K562 (cell line): Measurements from ENCODE around the gene DPM2. TPM values are rescaled to one million over a fixed set of nuclear protein-coding genes. Genes with fewer than 3 reads are reported as not detected.
A peak's percentile ranks its signal among the peaks of the same experiment; 100 is the strongest.

ENCODE experiments used
- ETS2 ChIP-seq: IDR thresholded peaks from 2 replicates; pipeline ENCODE4 v1.6.1; 2016; ENCODE audit warnings: borderline replicate concordance, missing genetic modification characterization, mild to moderate bottlenecking, moderate library complexity, missing compliant biosample characterization; ENCODE audit not compliant: poor library complexity, severe bottlenecking
- FOS ChIP-seq: IDR thresholded peaks from 3 replicates; pipeline ENCODE4 v1.6.1; 2011; ENCODE audit not compliant: insufficient read length; ENCODE audit errors: extremely low read depth
- HDAC6 ChIP-seq: IDR thresholded peaks from 2 replicates; pipeline ENCODE4 v1.6.1; 2012; ENCODE audit warnings: low read depth, mild to moderate bottlenecking, control low read depth, inconsistent platforms, low read length, moderate library complexity
- HMGN3 ChIP-seq: IDR thresholded peaks from 2 replicates; pipeline ENCODE4 v1.6.1; 2011; ENCODE audit warnings: borderline replicate concordance, low read depth, mild to moderate bottlenecking, mixed read lengths, low read length; ENCODE audit not compliant: insufficient read length; ENCODE audit errors: extremely low read depth
- HNRNPUL1 ChIP-seq: fragments of 200-400 bp; formaldehyde crosslinking; IDR thresholded peaks from 2 replicates; pipeline ENCODE4 v1.6.1; 2017; ENCODE audit warnings: low read length
- MAZ ChIP-seq, 2 experiments: fragments of 450-650 bp in 1 of 2; sonication (generic) in 1 of 2; formaldehyde crosslinking; IDR thresholded peaks in 1 of 2; conservative IDR thresholded peaks in 1 of 2; 2 replicates each; pipeline versions ENCODE4 v1.4.0 to v1.5.0; 2020; ENCODE audit warnings: mild to moderate bottlenecking in 1 of 2, missing genetic modification reagents in 1 of 2
- MCM5 ChIP-seq: fragments of 450-650 bp; IDR thresholded peaks from 2 replicates; pipeline ENCODE4 v1.6.1; 2016; ENCODE audit warnings: low read depth
- NCOA6 ChIP-seq: fragments of 450-650 bp; IDR thresholded peaks from 2 replicates; pipeline ENCODE4 v1.6.1; 2017; ENCODE audit warnings: mild to moderate bottlenecking
- NEUROD1 ChIP-seq: fragments of 150-350 bp; IDR thresholded peaks from 2 replicates; pipeline ENCODE4 v1.6.1; 2014; ENCODE audit warnings: borderline replicate concordance, low read length, low read depth; ENCODE audit not compliant: partially characterized antibody
- PHF21A ChIP-seq: fragments of 450-650 bp; IDR thresholded peaks from 2 replicates; pipeline ENCODE4 v1.6.1; 2017; ENCODE audit warnings: low read depth, borderline replicate concordance
- POLR3A ChIP-seq: IDR thresholded peaks from 2 replicates; pipeline ENCODE4 v1.6.1; 2011; ENCODE audit warnings: borderline replicate concordance, mild to moderate bottlenecking, moderate library complexity; ENCODE audit not compliant: insufficient read length, insufficient read depth; ENCODE audit errors: extremely low read depth
- PRMT5 ChIP-seq: sonication (generic); formaldehyde crosslinking; IDR thresholded peaks from 2 replicates; pipeline ENCODE4 v1.5.0; 2020; ENCODE audit warnings: missing genetic modification reagents
- SMARCA5 ChIP-seq: fragments of 450-650 bp; IDR thresholded peaks from 2 replicates; pipeline ENCODE4 v1.6.1; 2016
- SMC3 ChIP-seq: conservative IDR thresholded peaks from 2 replicates; pipeline ENCODE4 v1.6.1; 2011; ENCODE audit warnings: low read depth, low read length, improper control_type of control experiment; ENCODE audit not compliant: insufficient read depth
- ZBTB8A ChIP-seq: fragments of 450-650 bp; IDR thresholded peaks from 2 replicates; pipeline ENCODE4 v1.6.1; 2018; ENCODE audit warnings: mild to moderate bottlenecking, moderate library complexity; ENCODE audit not compliant: partially characterized antibody
- ZNF561 ChIP-seq: fragments of 450-650 bp; formaldehyde crosslinking; conservative IDR thresholded peaks from 2 replicates; pipeline ENCODE4 v1.4.0; 2020; ENCODE audit warnings: mild to moderate bottlenecking, moderate library complexity
- ZNF696 ChIP-seq: fragments of 250-450 bp; sonication (Bioruptor Pico); conservative IDR thresholded peaks from 2 replicates; pipeline ENCODE4 v1.4.0; 2020; ENCODE audit warnings: mild to moderate bottlenecking, moderate library complexity
- ZNF780A ChIP-seq: fragments of 250-450 bp; sonication (Bioruptor Pico); IDR thresholded peaks from 2 replicates; pipeline ENCODE4 v1.5.0; 2021; ENCODE audit warnings: mild to moderate bottlenecking
- polyA plus RNA-seq, 8 experiments: library from polyadenylated mRNA; depleted of rRNA in 4 of 8; stranded (reverse) in 5 of 8; unstranded in 3 of 8; fragments of >200 nt; fragmentation: Nextera tagmentation in 2 of 8; fragmentation: Illumina TruSeq in 1 of 8; extraction: Ambion mirVana in 2 of 8; extraction: Trizol in 1 of 8; gene quantifications; 2 replicates each; pipeline versions ENCODE4 v1.2.1 to v1.2.3, GENCODE V29; 2011 to 2014; ENCODE audit warnings: inconsistent platforms in 1 of 8, missing spikeins in 1 of 8
- total RNA-seq, 7 experiments: library from RNA; depleted of rRNA in 6 of 7; stranded (reverse); fragments of >200 nt in 6 of 7; fragmentation: Illumina TruSeq in 2 of 7; extraction: Trizol in 2 of 7; gene quantifications; 2 replicates each; pipeline versions ENCODE4 v1.2.1 to v1.2.3, GENCODE V29; 2011 to 2021; ENCODE audit warnings: low replicate concordance in 1 of 7
- TF ChIP-seq, protein P1 (sequence below), 2 experiments: fragments of 450-650 bp; conservative IDR thresholded peaks; 2 replicates each; pipeline ENCODE4 v1.6.1; 2017; ENCODE audit warnings: mild to moderate bottlenecking in 2 of 2, moderate library complexity in 2 of 2
- TF ChIP-seq, protein P2 (sequence below): fragments of 450-650 bp; IDR thresholded peaks from 2 replicates; pipeline ENCODE4 v1.7.1; 2018; ENCODE audit warnings: mild to moderate bottlenecking, low read depth; ENCODE audit not compliant: partially characterized antibody
- TF ChIP-seq, protein P3 (sequence below): sonication (generic); formaldehyde crosslinking; IDR thresholded peaks from 2 replicates; pipeline ENCODE4 v1.8.0; 2022; ENCODE audit warnings: mild to moderate bottlenecking, missing genetic modification reagents
- TF ChIP-seq, protein P4 (sequence below): IDR thresholded peaks from 2 replicates; pipeline ENCODE4 v1.6.1; 2011; ENCODE audit not compliant: insufficient read length; ENCODE audit errors: extremely low read depth

Gene DPM2
- total and polyA plus RNA-seq, 9 of the 15 experiments (the other 6 are each of a cell fraction or from before 2014, with no cell fraction given) = 43.5 to 126 (median 71.1) TPM

DNA sequence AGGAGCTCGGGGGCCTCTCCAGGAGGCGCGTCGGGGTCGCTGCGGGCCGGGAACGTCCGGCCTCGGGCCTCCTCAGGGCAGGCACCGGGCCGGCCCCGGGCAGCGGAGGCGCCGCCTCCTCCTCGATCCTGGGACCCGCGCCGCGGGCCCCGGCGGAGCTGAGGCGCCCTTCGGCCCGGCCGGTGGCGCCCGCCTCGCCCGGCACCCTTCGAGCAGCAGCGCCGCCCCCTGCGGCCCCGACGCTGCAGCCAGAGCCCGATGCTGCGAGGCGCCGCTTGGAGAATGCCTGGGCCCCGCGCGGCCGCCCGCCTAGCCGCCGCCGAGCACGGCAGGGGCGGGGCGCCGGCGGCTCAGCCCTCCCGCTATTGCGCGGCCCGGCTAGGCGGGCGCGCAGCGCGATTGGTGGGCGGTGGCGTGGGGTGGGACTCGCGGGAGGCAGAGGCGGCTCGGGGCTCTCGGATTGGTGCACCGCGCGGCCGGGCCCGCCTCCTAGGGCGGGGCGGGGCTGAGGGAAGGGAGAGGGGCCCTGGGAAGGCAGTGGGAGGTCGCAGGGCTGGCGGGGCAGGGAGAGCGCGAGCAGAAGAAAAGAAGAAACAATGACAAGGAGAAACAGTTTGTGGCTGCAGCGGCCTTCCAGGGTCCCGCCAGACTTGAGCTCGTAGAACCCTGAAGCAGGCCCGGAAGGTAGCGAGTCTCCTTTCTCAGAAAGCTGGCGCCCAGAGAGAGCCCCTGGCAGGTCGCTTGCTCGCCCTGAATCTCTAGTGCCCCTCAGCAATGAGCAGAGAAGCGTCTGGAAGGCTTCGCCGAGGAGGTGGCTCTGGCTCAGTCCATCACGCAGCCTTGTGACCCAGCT lies 43.3 kb upstream of the DPM2 start, which contains the start of gene EEIG1 (continued):
- TF ChIP-seq, protein P1, sequence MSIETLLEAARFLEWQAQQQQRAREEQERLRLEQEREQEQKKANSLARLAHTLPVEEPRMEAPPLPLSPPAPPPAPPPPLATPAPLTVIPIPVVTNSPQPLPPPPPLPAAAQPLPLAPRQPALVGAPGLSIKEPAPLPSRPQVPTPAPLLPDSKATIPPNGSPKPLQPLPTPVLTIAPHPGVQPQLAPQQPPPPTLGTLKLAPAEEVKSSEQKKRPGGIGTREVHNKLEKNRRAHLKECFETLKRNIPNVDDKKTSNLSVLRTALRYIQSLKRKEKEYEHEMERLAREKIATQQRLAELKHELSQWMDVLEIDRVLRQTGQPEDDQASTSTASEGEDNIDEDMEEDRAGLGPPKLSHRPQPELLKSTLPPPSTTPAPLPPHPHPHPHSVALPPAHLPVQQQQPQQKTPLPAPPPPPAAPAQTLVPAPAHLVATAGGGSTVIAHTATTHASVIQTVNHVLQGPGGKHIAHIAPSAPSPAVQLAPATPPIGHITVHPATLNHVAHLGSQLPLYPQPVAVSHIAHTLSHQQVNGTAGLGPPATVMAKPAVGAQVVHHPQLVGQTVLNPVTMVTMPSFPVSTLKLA (conservative IDR thresholded peaks at IDR 0.05) = peak in 1 of 2 experiments; percentile 53; a peak in 1 of 4 replicates
- TF ChIP-seq, protein P2, sequence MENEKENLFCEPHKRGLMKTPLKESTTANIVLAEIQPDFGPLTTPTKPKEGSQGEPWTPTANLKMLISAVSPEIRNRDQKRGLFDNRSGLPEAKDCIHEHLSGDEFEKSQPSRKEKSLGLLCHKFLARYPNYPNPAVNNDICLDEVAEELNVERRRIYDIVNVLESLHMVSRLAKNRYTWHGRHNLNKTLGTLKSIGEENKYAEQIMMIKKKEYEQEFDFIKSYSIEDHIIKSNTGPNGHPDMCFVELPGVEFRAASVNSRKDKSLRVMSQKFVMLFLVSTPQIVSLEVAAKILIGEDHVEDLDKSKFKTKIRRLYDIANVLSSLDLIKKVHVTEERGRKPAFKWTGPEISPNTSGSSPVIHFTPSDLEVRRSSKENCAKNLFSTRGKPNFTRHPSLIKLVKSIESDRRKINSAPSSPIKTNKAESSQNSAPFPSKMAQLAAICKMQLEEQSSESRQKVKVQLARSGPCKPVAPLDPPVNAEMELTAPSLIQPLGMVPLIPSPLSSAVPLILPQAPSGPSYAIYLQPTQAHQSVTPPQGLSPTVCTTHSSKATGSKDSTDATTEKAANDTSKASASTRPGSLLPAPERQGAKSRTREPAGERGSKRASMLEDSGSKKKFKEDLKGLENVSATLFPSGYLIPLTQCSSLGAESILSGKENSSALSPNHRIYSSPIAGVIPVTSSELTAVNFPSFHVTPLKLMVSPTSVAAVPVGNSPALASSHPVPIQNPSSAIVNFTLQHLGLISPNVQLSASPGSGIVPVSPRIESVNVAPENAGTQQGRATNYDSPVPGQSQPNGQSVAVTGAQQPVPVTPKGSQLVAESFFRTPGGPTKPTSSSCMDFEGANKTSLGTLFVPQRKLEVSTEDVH = no peak
- TF ChIP-seq ZBTB8A (no peak), HMGN3 (peak; percentile 58), SMC3 (no peak), ZNF696 (CRISPR knock-in tag) (no peak), SMARCA5 (no peak), ETS2 (tag) (no peak), PRMT5 (CRISPR knock-in tag) (no peak), POLR3A (no peak), MAZ (CRISPR knock-in tag; conservative IDR thresholded peaks at IDR 0.05 in 1 of 2, IDR thresholded peaks at IDR 0.05 in 1 of 2) (peak; percentile 42 to 84), ZNF780A (no peak), PHF21A (no peak), ZNF561 (CRISPR knock-in tag) (no peak), NCOA6 (no peak), HDAC6 (no peak), HNRNPUL1 (no peak), NEUROD1 (no peak), MCM5 (no peak), FOS (peak; percentile 66)
- TF ChIP-seq, protein P3, sequence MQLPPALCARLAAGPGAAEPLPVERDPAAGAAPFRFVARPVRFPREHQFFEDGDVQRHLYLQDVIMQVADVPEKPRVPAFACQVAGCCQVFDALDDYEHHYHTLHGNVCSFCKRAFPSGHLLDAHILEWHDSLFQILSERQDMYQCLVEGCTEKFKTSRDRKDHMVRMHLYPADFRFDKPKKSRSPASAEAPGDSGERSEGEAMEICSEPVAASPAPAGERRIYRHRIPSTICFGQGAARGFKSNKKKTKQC (CRISPR knock-in tag) = no peak
- TF ChIP-seq, protein P4, sequence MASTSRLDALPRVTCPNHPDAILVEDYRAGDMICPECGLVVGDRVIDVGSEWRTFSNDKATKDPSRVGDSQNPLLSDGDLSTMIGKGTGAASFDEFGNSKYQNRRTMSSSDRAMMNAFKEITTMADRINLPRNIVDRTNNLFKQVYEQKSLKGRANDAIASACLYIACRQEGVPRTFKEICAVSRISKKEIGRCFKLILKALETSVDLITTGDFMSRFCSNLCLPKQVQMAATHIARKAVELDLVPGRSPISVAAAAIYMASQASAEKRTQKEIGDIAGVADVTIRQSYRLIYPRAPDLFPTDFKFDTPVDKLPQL = no peak
